DND-41 (cell line): Measurements from ENCODE around the gene PCGF2.

ENCODE experiments used
- ATAC-seq: fragments of 200-7000 bp; cut with Tn5 transposase; 3 replicates; pipeline ENCODE4 v1.9.1; 2021; ENCODE audit warnings: low read depth; ENCODE audit not compliant: insufficient read depth
- DNase-seq: peaks from one replicate; pipeline ENCODE4 v3.0.0-alpha.2; 2020
- H2AFZ ChIP-seq: 2 replicates; pipeline ENCODE4 v1.6.0; 2012; ENCODE audit warnings: low read depth, low read length
- H3K27ac ChIP-seq: 2 replicates; pipeline ENCODE4 v1.5.1; 2012; ENCODE audit warnings: low read length, inconsistent platforms
- H3K27me3 ChIP-seq: fragments of 200-600 bp; sonication (generic); 2 replicates; pipeline ENCODE4 v1.6.0; 2012; ENCODE audit warnings: low read length, mild to moderate bottlenecking, inconsistent platforms; ENCODE audit not compliant: insufficient read depth, poor library complexity
- H3K36me3 ChIP-seq: 2 replicates; pipeline ENCODE4 v1.5.1; 2012; ENCODE audit warnings: low read length, inconsistent platforms; ENCODE audit not compliant: insufficient read depth
- H3K4me1 ChIP-seq: 2 replicates; pipeline ENCODE4 v1.5.1; 2012; ENCODE audit warnings: mild to moderate bottlenecking, low read length; ENCODE audit not compliant: insufficient read depth
- H3K4me2 ChIP-seq: 2 replicates; pipeline ENCODE4 v1.6.0; 2012; ENCODE audit warnings: mild to moderate bottlenecking, moderate library complexity, low read length, inconsistent platforms; ENCODE audit not compliant: insufficient read depth
- H3K4me3 ChIP-seq, 2 experiments: fragments of 200-600 bp in 1 of 2; shearing (Covaris generic) in 1 of 2; 2 replicates each; pipeline ENCODE4 v1.5.1; 2012 to 2016; ENCODE audit warnings: inconsistent platforms in 2 of 2, low read length in 2 of 2, mild to moderate bottlenecking in 2 of 2, low read depth in 1 of 2, moderate library complexity in 1 of 2
- H3K79me2 ChIP-seq: 2 replicates; pipeline ENCODE4 v1.6.0; 2012; ENCODE audit warnings: low read length, inconsistent platforms; ENCODE audit not compliant: insufficient read depth
- H3K9ac ChIP-seq: 2 replicates; pipeline ENCODE4 v1.6.0; 2012; ENCODE audit warnings: low read depth, mild to moderate bottlenecking, inconsistent platforms, low read length, moderate library complexity
- H3K9me3 ChIP-seq: 2 replicates; pipeline ENCODE4 v1.5.1; 2012; ENCODE audit warnings: low read length, moderate library complexity, mild to moderate bottlenecking, inconsistent platforms; ENCODE audit not compliant: insufficient read depth, severe bottlenecking
- H4K20me1 ChIP-seq: 2 replicates; pipeline ENCODE4 v1.6.0; 2012; ENCODE audit warnings: low read length; ENCODE audit not compliant: insufficient read depth
- EZH2 ChIP-seq: IDR thresholded peaks from 3 replicates; pipeline ENCODE4 v1.6.1; 2012; ENCODE audit warnings: borderline replicate concordance, low read depth, mild to moderate bottlenecking, moderate library complexity, low read length, inconsistent platforms; ENCODE audit not compliant: severe bottlenecking
- TF ChIP-seq, protein P1 (sequence below): IDR thresholded peaks from 2 replicates; pipeline ENCODE4 v1.5.1; 2012; ENCODE audit warnings: borderline replicate concordance, low read length, moderate library complexity, mild to moderate bottlenecking; ENCODE audit not compliant: poor library complexity, severe bottlenecking; ENCODE audit errors: extremely low read depth

PCGF2 gene

GRCh38 chr17:38693700-38694329 lies 54.3 kb downstream of the PCGF2 start:
- Histone ChIP-seq H3K79me2 (no peaks in the 10 kb centered on the region), H3K4me1 (no peaks in the 10 kb centered on the region), H3K27ac (no peak overlapping the region), H3K4me2 (no peak overlapping the region), H4K20me1 (no peaks in the 10 kb centered on the region), H3K9me3 (no peaks in the 10 kb centered on the region), H3K36me3 (no peaks in the 10 kb centered on the region), H3K4me3 (no peak overlapping the region), H3K9ac (no peak overlapping the region), H2AFZ (no peak overlapping the region), H3K27me3 (no peaks in the 10 kb centered on the region)
- DNase-seq (no peak), ATAC-seq (no peak)
- TF ChIP-seq, protein P1, sequence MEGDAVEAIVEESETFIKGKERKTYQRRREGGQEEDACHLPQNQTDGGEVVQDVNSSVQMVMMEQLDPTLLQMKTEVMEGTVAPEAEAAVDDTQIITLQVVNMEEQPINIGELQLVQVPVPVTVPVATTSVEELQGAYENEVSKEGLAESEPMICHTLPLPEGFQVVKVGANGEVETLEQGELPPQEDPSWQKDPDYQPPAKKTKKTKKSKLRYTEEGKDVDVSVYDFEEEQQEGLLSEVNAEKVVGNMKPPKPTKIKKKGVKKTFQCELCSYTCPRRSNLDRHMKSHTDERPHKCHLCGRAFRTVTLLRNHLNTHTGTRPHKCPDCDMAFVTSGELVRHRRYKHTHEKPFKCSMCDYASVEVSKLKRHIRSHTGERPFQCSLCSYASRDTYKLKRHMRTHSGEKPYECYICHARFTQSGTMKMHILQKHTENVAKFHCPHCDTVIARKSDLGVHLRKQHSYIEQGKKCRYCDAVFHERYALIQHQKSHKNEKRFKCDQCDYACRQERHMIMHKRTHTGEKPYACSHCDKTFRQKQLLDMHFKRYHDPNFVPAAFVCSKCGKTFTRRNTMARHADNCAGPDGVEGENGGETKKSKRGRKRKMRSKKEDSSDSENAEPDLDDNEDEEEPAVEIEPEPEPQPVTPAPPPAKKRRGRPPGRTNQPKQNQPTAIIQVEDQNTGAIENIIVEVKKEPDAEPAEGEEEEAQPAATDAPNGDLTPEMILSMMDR, result no peak
- TF ChIP-seq EZH2, result no peak

DNA sequence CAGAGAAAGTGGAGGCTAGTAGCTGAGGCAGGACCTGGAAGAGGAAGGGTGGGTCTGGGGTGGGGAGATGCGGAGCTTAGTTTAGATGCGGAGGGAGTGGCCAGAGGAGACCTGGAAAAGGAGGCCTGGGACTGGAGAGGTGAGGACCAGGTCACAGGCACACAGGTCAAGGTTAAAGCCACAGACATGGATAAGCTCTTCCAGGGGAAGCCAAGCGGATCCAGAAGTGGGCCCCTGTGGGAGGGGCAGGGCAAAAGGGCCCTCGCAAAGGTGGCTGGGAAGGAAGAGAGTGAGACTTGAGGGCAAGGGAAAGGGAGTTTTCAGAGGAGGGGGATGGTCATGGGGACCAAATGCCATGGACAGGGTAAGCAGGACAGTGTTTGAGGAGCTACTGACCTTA lies 57.0 kb downstream of the PCGF2 start:
- Histone ChIP-seq H3K4me2 (no peak overlapping the region), H2AFZ (no peak overlapping the region), H3K4me1 (no peaks in the 10 kb centered on the region), H3K4me3 (no peak overlapping the region), H3K9ac (no peak overlapping the region), H3K27ac (no peak overlapping the region), H3K9me3 (no peaks in the 10 kb centered on the region), H3K27me3 (no peaks in the 10 kb centered on the region), H3K79me2 (no peaks in the 10 kb centered on the region), H4K20me1 (no peaks in the 10 kb centered on the region), H3K36me3 (no peaks in the 10 kb centered on the region)
- ATAC-seq (no peak), DNase-seq (no peak)
- TF ChIP-seq EZH2, result no peak
- TF ChIP-seq, protein P1, result no peak

GRCh38 chr17:38690386-38690785 lies 57.8 kb downstream of the PCGF2 start:
- no peaks in the 10 kb centered on the region for H3K79me2 ChIP-seq
- DNase-seq (no peak), ATAC-seq (no peak)
- H3K36me3 ChIP-seq, result no peaks in the 10 kb centered on the region
- no peak for TF ChIP-seq EZH2
- TF ChIP-seq, protein P1, result no peak
- no peaks in the 10 kb centered on the region for H3K27me3 ChIP-seq
- no peaks in the 10 kb centered on the region for H3K9me3 ChIP-seq
- H3K9ac ChIP-seq, result no peak overlapping the region
- no peak overlapping the region for H3K4me2 ChIP-seq
- H3K4me1 ChIP-seq, result no peaks in the 10 kb centered on the region
- H3K4me3 ChIP-seq, result no peak overlapping the region
- H3K27ac ChIP-seq, result no peak overlapping the region
- no peaks in the 10 kb centered on the region for H4K20me1 ChIP-seq
- H2AFZ ChIP-seq, result no peak overlapping the region

GRCh38 chr17:38687286-38687685 lies 60.9 kb downstream of the PCGF2 start:
- Histone ChIP-seq H3K36me3 (no peaks in the 10 kb centered on the region), H3K4me2 (no peak overlapping the region), H4K20me1 (no peaks in the 10 kb centered on the region), H3K4me1 (no peaks in the 10 kb centered on the region), H3K27me3 (no peaks in the 10 kb centered on the region), H3K9ac (no peak overlapping the region), H3K4me3 (no peak overlapping the region), H3K9me3 (no peaks in the 10 kb centered on the region), H3K79me2 (no peaks in the 10 kb centered on the region), H2AFZ (no peak overlapping the region), H3K27ac (no peak overlapping the region)
- TF ChIP-seq EZH2, result no peak
- TF ChIP-seq, protein P1, result no peak
- DNase-seq (no peak), ATAC-seq (no peak)
